Kidney (tissue), 14 donors: ENCODE measurements around the gene ZNF446. TPM values are rescaled to one million over a fixed set of nuclear protein-coding genes. Genes with fewer than 3 reads are reported as not detected.

ENCODE experiments used
- DNase-seq, 5 donors: peaks; one replicate each; pipeline ENCODE4 v3.0.0-alpha.2; 2013 to 2020
- FAIRE-seq: peaks from 2 replicates; lab custom pipeline; 2012; peaks lifted over from hg19 to GRCh38; lab: Jason Lieb, UNC
- H3K27ac ChIP-seq, 2 donors: one replicate each; pipeline ENCODE4 v1.7.0; 2013; ENCODE audit warnings: low read depth in 2 of 2, low read length in 2 of 2, inconsistent platforms in 1 of 2
- H3K27me3 ChIP-seq: one replicate; pipeline ENCODE4 v1.7.1; 2013; ENCODE audit warnings: low read length, inconsistent platforms; ENCODE audit not compliant: control insufficient read depth, insufficient read depth
- H3K36me3 ChIP-seq, 3 donors: one replicate each; pipeline versions ENCODE4 v1.7.0 to v1.7.1; 2013; ENCODE audit warnings: low read length in 3 of 3, control low read depth in 1 of 3, inconsistent platforms in 1 of 3; ENCODE audit not compliant: insufficient read depth in 3 of 3, control insufficient read depth in 2 of 3
- H3K4me1 ChIP-seq, 3 donors: one replicate each; pipeline versions ENCODE4 v1.7.0 to v1.7.1; 2013; ENCODE audit warnings: low read length in 3 of 3, inconsistent platforms in 1 of 3, low read depth in 1 of 3; ENCODE audit not compliant: control insufficient read depth in 2 of 3, insufficient read depth in 2 of 3
- H3K4me3 ChIP-seq, 3 donors: one replicate each; pipeline versions ENCODE4 v1.7.0 to v1.8.1; 2013; ENCODE audit warnings: low read length in 3 of 3, control low read depth in 1 of 3, inconsistent platforms in 1 of 3
- H3K9ac ChIP-seq, 3 donors: one replicate each; pipeline versions ENCODE4 v1.7.0 to v1.7.1; 2013; ENCODE audit warnings: low read length in 3 of 3, control low read depth in 1 of 3, inconsistent platforms in 1 of 3
- H3K9me3 ChIP-seq, 3 donors: one replicate each; pipeline versions ENCODE4 v1.7.0 to v1.7.1; 2013; ENCODE audit warnings: low read length in 3 of 3, control low read depth in 1 of 3, inconsistent platforms in 1 of 3; ENCODE audit not compliant: control insufficient read depth in 2 of 3, insufficient read depth in 1 of 3
- intact Hi-C: fragments of 100-400 bp; cut with DNase I; formaldehyde crosslinking; loops from one replicate; pipeline ENCODE4 v1.11.1; 2022
- polyA plus RNA-seq: library from polyadenylated mRNA; stranded (reverse); fragments of 350-450 nt; fragmentation: Illumina TruSeq; extraction: RNeasy Lipid Tissue Mini Kit (QIAGEN cat#74804); gene quantifications from one replicate; pipeline ENCODE4 v1.2.3, GENCODE V29; 2014; ENCODE audit warnings: low read depth, low replicate concordance; ENCODE audit not compliant: insufficient read depth
- total RNA-seq: library from RNA; stranded (reverse); fragmentation: NEBNext Ultra II Directional; extraction: Animal tissue kit (Norgen Biotek cat#: 25700); gene quantifications from one replicate; pipeline ENCODE4 v1.2.1, GENCODE V29; 2021
- TF ChIP-seq, protein P1 (sequence below): IDR thresholded peaks from 3 replicates; pipeline ENCODE4 v1.5.1; 2012; ENCODE audit warnings: mild to moderate bottlenecking, moderate library complexity, borderline replicate concordance; ENCODE audit not compliant: insufficient read depth; ENCODE audit errors: extremely low read depth
- donor health status: control.
- donor health status: control.
- donor health status: control.
- donor health status: control.
- donor health status: control.
- donor health status: DM: yes; HTN: yes; CAD: no.
- donor health status: Normal renal cell carcinoma (clear cell type).

Gene ZNF446
- total and polyA plus RNA-seq, 2 donors from 2014 or later, result 12.6 to 13.3 TPM

- Histone ChIP-seq H3K4me3 (no peak overlapping the region), H3K36me3 (peaks cover 0 to 10% (median 7%) of the 10 kb centered on the region in 3 donors), H3K4me1 (peaks cover 4 to 29% (median 7%) of the 10 kb centered on the region in 3 donors), H3K27me3 (no peaks in the 10 kb centered on the region), H3K27ac (no peak overlapping the region), H3K9me3 (no peaks in the 10 kb centered on the region), H3K9ac (no peak overlapping the region)
- DNase-seq, result peak in 2 of 5 donors; percentile 49 to 52
- FAIRE-seq, result no peak
- TF ChIP-seq, protein P1, sequence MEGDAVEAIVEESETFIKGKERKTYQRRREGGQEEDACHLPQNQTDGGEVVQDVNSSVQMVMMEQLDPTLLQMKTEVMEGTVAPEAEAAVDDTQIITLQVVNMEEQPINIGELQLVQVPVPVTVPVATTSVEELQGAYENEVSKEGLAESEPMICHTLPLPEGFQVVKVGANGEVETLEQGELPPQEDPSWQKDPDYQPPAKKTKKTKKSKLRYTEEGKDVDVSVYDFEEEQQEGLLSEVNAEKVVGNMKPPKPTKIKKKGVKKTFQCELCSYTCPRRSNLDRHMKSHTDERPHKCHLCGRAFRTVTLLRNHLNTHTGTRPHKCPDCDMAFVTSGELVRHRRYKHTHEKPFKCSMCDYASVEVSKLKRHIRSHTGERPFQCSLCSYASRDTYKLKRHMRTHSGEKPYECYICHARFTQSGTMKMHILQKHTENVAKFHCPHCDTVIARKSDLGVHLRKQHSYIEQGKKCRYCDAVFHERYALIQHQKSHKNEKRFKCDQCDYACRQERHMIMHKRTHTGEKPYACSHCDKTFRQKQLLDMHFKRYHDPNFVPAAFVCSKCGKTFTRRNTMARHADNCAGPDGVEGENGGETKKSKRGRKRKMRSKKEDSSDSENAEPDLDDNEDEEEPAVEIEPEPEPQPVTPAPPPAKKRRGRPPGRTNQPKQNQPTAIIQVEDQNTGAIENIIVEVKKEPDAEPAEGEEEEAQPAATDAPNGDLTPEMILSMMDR, result no peak
- intact Hi-C loops, result no loop called here
Measured at GRCh38 chr19:58516964-58517833, 41.0 kb downstream of the ZNF446 start.

DNA sequence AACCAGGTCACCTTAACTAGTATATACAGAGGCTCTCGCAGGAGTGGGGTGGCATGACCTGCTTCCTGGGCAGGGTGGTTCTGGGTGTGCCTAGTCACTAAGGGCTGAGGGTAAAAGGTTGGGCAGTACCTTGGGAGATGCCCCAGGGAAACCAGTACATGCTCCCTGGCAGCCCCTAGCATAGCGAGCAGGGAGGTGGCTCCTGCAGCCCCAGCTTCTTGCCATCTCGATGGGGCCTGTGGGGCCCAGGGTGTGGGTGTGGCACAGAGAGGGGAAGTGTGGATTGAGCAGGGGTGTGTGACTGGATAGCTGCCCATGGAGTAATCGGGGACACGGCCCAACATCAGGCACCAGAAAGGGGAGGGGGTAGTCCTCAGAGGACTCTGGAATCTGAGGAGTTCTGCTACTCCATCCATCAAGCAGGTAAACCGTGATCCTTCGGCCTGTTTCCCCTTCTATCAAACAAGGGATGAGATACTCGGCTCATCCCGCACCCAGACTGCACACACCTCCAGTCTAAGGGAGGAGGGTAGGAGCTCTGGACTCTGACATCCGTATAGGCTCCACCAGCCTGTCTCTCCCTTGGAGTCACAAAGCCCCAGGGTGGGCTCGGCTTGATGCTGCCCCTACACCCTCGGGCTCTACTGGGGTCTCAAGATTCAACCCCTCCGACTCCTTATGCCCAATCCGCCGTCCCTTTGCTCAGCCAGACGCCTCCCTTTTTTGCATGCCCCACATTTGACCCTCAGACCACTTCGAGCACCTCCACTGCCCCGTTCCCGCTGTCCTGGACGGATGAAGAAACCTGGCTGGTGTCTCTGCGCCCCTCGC, 42.3 kb downstream of the ZNF446 start:
- Histone ChIP-seq H3K4me1 (peaks cover 4 to 27% (median 7%) of the 10 kb centered on the region in 3 donors), H3K27ac (peak overlapping the region; percentile 88 to 97), H3K4me3 (peak overlapping the region; percentile 76 to 90 (median 86)), H3K9ac (peak overlapping the region; percentile 60 to 74 (median 70)), H3K9me3 (no peaks in the 10 kb centered on the region), H3K27me3 (no peaks in the 10 kb centered on the region), H3K36me3 (peaks cover 0 to 10% (median 7%) of the 10 kb centered on the region in 3 donors)
- no peak for FAIRE-seq
- TF ChIP-seq, protein P1, result no peak
- intact Hi-C loops, result no loop called here
- DNase-seq, result peak in 1 of 5 donors; percentile 63

GRCh38 chr19:58519087-58519354, 42.9 kb downstream of the ZNF446 start:
- Histone ChIP-seq H3K4me1 (peaks cover 4 to 27% (median 7%) of the 10 kb centered on the region in 3 donors), H3K36me3 (peaks cover 0 to 10% (median 7%) of the 10 kb centered on the region in 3 donors), H3K27me3 (no peaks in the 10 kb centered on the region), H3K27ac (peak overlapping the region; percentile 88 to 97), H3K4me3 (peak overlapping the region; percentile 76 to 90 (median 86)), H3K9ac (peak overlapping the region; percentile 60 to 74 (median 70)), H3K9me3 (no peaks in the 10 kb centered on the region)
- TF ChIP-seq, protein P1, result peak; percentile 60
- FAIRE-seq (no peak), DNase-seq (peak; percentile 83 to 92 (median 87))
- intact Hi-C loops, result no loop called here
